ENCODE data around the gene CST1.

- no peak for TF ChIP-seq POLR2A (IDR thresholded peaks at IDR 0.05; ENCODE audit: low read length)
- TF ChIP-seq GATA1 (IDR thresholded peaks at IDR 0.05; ENCODE audit: low read depth, low read length): no peak
Measured at GRCh38 chr20:23759306-23759940, 8.7 kb upstream of the CST1 start.

Measured in erythroblast (primary cell).